Glomerular endothelial cell (primary cell): ENCODE data around the gene ZBTB2. TPM values are rescaled to one million over a fixed set of nuclear protein-coding genes. Genes with fewer than 3 reads are reported as not detected.
A peak's percentile ranks its signal among the peaks of the same experiment; 100 is the strongest.
"Not testable (repeated sequence)": the region's sequence is repeated elsewhere in the genome, so short reads cannot be mapped to it uniquely, and the experiment has no call there.

Experiments
- DNase-seq: peaks from one replicate; pipeline ENCODE4 v3.0.0-alpha.2; 2011; ENCODE audit warnings: low read depth, low spot score; ENCODE audit errors: extremely low read depth
- total RNA-seq: library from RNA; depleted of rRNA; stranded (reverse); fragments of >200 nt; gene quantifications from 2 replicates; pipeline ENCODE4 v1.2.3, GENCODE V29; 2015

Gene ZBTB2
- total RNA-seq, 1 donor from 2014 or later: 6.9 TPM

- DNase-seq: no peak
These were observed 10.9 kb upstream of the ZBTB2 start for GRCh38 chr6:151402228-151402627.

GRCh38 chr6:151400473-151400872, 9.1 kb upstream of the ZBTB2 start:
- no peak for DNase-seq

- DNase-seq: no peak
These were observed 8.3 kb upstream of the ZBTB2 start for GRCh38 chr6:151399679-151400078.

- no peak for DNase-seq
These were observed 2.1 kb upstream of the ZBTB2 start for GRCh38 chr6:151393410-151393809.

- DNase-seq: no peak
These were observed 1.1 kb upstream of the ZBTB2 start for GRCh38 chr6:151392427-151392826.

GRCh38 chr6:151390851-151391470, 398 bp downstream of the ZBTB2 start:
- DNase-seq: no peak

- peak; percentile 60 for DNase-seq
These were observed 996 bp downstream of the ZBTB2 start for GRCh38 chr6:151390276-151390850.

- no peak for DNase-seq
These were observed 1.6 kb downstream of the ZBTB2 start for GRCh38 chr6:151389618-151390275.

- no peak for DNase-seq
These were observed 2.3 kb downstream of the ZBTB2 start for GRCh38 chr6:151388997-151389617.

GRCh38 chr6:151388236-151388635, 3.1 kb downstream of the ZBTB2 start:
- no peak for DNase-seq

- DNase-seq: no peak
These were observed 4.0 kb downstream of the ZBTB2 start for GRCh38 chr6:151387175-151387970.

- no peak for DNase-seq
These were observed 6.2 kb downstream of the ZBTB2 start for GRCh38 chr6:151385177-151385576.

GRCh38 chr6:151384151-151384550, 7.2 kb downstream of the ZBTB2 start:
- DNase-seq: no peak

- DNase-seq: not testable (repeated sequence)
These were observed 8.7 kb downstream of the ZBTB2 start for GRCh38 chr6:151382631-151383030.

- no peak for DNase-seq
These were observed 9.6 kb downstream of the ZBTB2 start for GRCh38 chr6:151381722-151382121.

GRCh38 chr6:151380848-151381205, 10.5 kb downstream of the ZBTB2 start:
- no peak for DNase-seq

GRCh38 chr6:151379933-151380847, 11.2 kb downstream of the ZBTB2 start:
- DNase-seq: no peak

GRCh38 chr6:151377095-151377494, 14.3 kb downstream of the ZBTB2 start:
- DNase-seq: no peak

- DNase-seq: no peak
These were observed 14.9 kb downstream of the ZBTB2 start for GRCh38 chr6:151376440-151376839.

- DNase-seq: no peak
These were observed 15.5 kb downstream of the ZBTB2 start for GRCh38 chr6:151375833-151376232.
